HL-60 (cell line): ENCODE data around the gene NFASC.

Source experiments
- CTCF ChIP-seq: IDR thresholded peaks from one replicate; pipeline ENCODE4 v1.5.1; 2011; ENCODE audit warnings: low read length, control low read depth, inconsistent platforms; ENCODE audit not compliant: insufficient read depth
- POLR2AphosphoS5 ChIP-seq: IDR thresholded peaks from 2 replicates; pipeline ENCODE4 v1.6.1; 2012; ENCODE audit warnings: low read depth
- REST ChIP-seq: IDR thresholded peaks from 2 replicates; pipeline ENCODE4 v1.6.1; 2012; ENCODE audit warnings: low read depth; ENCODE audit not compliant: insufficient replicate concordance

- no peak for TF ChIP-seq CTCF
- no peak for TF ChIP-seq POLR2AphosphoS5
- no peak for TF ChIP-seq REST
Observed at GRCh38 chr1:204987689-204988088, 117.0 kb downstream of the NFASC start.
